HG02943 (cell line): Measurements from ENCODE around the gene CCS.
"Not testable (repeated sequence)": the region's sequence is repeated elsewhere in the genome, so short reads cannot be mapped to it uniquely, and the experiment has no call there.

Source experiments
- ATAC-seq: cut with Tn5 transposase; IDR thresholded peaks from one replicate; pipeline ENCODE4 v1.9.1; 2021; ENCODE audit warnings: mild to moderate bottlenecking, low read depth, moderate library complexity; ENCODE audit not compliant: unreplicated experiment

Gene CCS

DNA sequence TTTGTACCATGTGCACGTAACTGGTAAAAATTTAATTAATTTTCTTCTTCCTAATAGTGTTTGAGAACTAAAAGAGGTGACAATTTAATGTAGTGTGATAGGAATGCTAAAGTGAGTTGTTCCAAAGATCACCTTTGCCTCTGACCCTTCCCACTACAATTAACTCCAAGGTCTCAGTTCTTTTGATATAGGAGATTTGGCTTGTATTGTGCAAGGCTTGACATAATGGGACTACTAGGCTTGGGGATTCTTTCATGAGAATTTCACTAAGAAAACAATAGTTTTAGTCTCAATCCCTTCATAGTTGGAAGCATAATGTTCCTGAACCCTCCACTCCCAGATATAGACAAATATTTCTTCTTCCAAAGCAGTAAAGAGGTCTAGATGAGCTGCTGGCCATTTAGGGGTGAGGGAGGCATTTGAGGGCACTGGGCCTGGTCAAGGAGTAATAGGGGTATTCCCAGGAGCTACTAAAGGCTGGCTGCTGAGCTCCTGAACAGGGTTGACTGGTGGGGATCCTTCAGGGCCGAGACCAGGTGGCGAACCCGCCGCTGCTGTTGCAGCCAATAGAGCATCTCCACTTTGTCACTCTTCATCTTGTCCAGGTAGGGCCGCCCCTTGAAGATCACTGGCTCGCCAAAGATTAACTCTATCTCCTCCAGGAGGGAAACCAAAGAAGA lies 2.8 kb upstream of the CCS start:
- no peak for ATAC-seq

DNA sequence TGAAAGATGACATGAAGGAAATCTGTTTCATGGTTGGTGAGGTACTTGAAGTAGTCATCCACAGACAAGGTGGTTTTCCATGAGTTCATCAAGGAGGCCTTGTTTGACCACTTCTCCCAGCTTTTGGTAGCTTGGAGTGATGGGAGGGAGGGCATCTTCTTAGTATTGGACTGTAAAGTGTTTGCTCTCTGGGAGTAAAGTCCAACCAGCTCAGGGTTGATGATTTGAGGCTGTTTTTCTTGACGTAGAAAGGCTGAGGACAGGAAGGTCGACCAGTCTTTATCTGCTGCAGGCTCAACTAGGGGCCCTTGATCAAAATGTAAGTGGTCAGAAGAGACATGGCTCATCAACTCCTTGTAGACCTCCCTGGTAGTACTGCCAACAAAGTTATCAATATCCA lies 1.8 kb upstream of the CCS start:
- no peak for ATAC-seq

DNA sequence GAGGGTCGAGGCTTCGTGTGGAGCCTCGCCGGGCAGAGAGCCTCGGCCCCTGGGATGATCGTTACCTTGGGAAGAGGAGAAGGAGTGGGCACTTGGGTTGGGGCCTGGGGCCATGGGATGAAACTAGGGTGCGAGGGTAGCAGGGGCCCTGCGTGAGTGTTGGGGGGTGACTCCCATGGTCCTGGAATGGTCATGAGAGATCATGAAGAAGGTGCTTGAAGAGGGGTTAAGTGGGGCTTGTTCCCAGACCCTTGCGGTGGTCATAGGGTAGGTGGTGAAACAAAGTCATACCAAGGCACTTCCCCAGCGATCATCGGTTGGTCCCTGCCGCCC lies 284 bp downstream of the CCS start:
- ATAC-seq, result no peak

DNA sequence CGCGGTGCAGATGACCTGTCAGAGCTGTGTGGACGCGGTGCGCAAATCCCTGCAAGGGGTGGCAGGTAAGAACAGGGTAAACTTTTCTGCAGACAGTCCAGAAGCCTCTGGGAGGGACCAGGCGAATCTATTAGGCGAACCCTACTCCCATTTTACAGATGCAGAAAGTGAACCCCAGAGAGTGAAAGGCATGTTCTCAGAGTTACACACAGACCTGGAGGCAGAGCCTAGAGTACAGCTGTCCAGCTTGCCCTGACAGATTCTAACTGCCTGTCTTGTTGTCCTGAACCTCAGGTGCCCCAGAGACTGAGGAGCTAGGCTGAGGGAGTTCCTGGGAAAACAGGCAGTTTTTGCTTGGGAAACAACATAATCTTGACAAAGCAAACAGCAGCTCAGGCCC lies 665 bp downstream of the CCS start:
- no peak for ATAC-seq

DNA sequence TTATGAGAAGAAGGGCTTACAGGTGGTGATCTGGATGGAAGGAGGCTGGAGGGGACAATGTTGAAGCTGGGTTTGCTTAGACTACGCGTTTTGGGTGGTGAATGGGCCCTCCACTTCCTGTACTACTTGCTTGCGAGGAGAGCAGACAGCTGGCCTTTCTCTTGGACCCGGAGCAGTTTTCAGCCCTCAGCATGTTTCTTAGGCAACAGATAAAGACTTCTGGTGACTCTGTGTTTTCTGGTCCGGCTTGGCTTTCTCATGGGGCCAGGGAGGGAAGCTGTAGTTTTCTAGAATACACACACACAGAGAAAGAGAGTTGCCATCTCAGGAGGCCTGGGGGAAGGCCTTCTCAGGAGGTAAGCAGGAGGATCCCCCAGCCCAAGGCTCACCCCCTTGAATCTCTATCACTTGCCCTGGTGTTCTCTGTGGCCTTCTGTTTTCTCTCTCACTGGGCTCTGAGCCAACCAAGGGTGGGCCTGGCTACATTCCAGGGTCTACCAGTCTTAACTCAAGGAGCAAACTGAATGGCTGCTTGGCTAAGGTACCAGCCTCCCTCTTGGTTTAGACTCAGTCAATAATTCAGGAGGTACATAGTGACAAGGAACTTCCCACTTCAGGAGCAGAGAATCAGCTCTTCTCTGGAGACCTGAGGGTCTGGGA lies 2.4 kb downstream of the CCS start:
- no peak for ATAC-seq

DNA sequence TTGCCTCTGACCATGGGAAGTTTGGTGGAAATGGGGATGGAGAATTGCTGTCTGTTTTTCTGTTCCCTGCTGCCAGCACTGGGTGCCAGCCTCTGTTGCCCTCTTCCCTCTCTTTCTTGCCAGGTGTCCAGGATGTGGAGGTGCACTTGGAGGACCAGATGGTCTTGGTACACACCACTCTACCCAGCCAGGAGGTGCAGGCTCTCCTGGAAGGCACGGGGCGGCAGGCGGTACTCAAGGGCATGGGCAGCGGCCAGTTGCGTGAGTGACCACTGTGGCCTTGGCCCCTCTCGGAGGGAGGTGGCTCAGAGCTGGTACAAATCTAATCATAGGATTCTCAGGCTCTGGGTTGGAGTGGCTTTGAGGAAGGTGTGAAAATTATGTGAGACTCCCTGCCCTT lies 6.0 kb downstream of the CCS start:
- no peak for ATAC-seq

DNA sequence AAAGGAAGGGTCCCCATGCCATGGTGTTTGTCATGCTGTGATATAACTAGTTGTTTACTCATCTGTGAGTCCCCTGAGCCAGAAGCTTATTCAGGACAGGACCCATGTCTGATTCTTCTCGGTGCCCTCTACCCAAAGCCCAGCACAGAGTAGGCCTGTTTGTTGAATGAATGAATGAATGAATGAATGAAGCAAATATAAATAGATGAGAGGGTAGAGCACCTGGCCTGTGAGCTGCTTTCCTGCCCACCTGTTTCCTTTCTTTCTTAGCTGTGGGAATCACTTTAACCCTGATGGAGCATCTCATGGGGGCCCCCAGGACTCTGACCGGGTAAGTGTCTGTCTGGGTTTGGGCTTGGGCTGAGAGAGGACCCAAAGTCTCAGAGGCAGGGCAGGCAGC lies 7.2 kb downstream of the CCS start:
- no peak for ATAC-seq

DNA sequence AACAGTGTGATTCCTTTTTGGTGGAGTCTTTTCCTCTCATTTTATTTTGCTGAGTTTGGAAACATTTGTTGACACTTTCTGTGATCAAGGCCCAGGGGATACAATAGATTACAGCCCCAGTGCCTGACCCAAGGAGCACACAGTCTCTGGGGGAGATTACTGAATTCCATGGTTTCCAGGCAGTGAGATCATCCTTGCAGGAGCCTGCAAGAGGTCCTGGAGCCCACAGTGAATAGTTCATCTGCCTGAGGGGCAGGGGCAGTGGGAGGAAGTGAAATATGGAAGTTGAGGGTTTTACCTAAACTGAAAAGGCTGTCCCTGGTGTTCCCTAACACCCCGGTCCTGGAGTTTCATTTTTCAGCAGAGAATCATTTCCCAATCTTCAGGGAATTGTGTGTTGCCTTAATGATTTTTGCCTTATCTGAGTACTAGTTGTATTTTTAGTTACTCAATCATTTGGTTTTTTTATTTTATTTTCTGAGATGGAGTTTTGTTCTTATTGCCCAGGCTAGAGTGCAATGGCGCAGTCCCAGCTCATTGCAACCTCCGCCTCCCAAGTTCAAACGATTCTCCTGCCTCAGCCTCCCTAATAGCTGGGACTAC lies 7.7 kb downstream of the CCS start:
- ATAC-seq, result no peak

DNA sequence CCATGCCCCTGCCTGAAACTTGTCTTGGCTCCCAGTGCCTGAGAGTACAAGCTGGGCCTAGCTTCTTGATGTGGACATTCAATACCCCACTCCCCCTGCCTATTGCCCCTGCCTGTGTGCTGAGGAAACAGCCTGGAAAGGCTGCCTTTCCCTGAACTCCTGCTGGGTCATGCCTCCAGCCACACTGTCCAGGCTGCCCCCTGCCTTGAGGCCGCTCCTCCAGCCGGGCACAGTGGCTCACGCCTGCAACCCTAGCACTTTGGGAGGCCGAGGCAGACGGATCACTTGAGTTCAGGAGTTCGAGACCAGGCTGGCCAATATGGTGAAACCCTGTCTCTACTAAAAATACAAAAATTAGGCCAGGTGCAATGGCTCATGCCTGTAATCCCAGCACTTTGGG lies 10.1 kb downstream of the CCS start:
- ATAC-seq, result no peak

DNA sequence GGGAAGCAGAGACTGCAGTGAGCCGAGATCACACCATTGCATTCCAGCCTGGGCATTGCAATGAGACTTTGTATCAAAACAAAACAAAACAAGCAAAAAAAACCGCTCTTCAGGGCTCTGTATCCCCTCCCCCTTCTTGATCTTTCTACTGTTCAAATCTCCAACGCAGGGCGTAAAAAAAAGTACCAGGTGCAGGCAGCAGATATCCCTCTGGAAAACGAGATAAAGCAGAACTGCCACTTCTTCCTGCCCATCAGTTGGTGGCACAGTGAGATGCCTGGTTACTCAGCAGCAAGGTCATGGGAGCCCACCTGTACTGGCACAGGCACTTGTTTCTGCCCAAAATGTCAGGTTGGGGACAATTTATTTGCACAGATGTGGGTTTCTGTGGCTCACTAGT lies 11.2 kb downstream of the CCS start:
- no peak for ATAC-seq

DNA sequence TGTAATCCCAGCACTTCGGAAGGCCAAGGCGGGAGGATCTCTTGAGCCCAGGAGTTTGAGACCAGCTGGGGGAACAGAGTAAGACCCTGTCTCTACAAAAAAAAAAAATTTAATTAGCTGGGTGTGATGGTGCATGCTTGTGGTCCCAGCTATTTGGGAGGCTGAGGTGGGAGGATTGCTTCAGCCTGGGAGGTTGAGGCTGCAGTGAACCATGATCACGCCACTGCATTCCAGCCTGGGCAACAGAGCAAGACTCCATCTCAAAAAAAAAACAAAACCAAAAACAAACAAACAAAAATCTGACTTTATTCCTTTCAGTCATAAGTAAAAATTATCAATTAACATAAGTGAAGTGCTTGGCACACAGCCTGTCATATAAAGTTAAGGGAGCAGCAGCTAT lies 13.6 kb downstream of the CCS start:
- not testable (repeated sequence) for ATAC-seq

DNA sequence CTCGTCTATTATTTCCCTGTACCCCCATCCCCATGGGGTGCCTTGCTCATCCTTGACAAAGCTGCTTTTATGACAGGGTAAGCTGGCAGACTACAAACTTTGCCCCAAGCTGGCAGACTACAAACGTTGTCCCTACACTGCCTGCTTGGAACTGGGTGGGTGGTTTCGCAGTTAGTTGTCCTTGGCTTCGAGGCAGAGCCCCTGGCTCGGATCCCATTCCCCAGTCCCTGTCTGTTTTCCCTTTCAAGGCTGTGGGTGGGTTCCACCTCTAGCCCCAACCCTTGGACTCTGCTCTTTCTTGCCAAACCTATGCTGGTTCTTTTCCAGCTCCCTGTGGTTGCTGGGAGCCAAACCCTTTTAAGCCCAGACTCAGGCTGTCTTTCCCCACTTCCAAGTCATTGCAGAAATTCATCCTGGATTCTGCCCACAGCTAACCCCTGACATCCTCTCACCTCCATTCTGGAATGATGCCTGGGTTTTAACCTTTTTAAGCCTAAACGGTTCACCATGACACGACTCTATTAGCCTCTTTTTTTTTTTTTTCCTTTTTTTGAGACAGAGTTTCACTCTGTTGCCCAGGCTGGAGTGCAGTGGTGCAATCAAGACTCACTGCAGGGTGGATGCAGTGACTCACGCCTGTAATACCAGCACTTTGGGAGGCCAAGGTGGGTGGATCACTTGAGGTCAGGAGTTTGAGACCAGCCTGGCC lies 14.3 kb downstream of the CCS start:
- ATAC-seq, result no peak

DNA sequence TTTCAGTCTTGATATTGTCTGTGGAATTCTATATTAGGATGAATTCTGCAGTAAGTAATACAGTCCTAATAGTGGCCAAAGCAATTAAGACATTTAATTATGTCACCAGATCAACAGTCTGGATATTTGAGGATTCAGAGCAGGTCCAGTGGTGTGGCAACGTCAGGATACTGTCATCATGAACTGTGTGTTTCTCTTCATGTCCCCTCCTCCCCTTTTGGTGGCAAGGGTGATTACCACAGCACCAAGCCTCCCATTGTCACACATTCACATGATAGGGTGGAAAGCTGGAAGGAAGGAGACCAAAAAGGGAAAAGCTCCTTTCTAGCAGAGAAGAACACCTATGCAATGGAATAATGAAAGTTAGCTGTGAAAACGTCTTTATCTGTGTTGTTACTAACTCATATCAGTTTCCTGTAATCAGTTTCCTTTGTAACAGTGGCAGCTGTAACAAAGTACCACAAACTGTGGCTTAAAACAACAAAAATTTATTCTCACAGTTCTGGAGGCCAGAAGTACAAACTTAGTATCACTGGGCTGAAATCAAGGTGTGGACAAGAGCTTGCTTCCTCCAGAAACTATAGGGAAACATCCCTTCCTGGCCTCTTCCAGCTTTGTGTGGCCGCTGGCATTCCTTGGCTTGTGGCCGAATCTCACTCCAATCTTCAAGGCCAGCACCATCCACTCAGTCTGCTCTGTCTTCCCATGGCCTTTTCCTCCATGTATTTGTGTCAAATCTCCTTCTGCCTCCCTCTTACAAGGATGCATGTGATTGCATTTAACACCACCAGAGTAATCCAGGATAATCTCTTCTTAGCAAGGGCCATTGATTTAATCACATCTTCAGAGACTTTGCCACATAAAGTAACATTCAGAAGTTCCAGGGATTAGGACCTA lies 17.0 kb downstream of the CCS start:
- ATAC-seq, result no peak

DNA sequence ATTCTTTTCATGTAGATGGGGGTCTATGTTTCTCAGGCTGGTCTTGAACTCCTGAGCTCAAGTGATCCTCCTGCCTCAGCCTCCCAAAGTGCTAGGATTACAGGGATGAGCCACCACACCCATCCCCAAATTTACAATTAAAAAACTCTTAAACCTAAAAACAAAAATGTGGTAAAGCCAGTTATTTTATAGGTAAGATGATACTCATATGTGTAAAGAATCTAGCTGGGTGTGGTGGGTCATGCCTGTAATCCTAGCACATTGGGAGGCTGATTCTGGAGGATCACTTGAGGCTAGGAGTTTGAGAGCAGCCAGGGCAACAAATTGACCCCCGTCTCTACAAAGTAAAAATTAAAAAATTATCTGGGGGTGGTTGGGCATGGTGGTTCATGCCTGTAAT lies 19.5 kb downstream of the CCS start:
- ATAC-seq, result no peak

DNA sequence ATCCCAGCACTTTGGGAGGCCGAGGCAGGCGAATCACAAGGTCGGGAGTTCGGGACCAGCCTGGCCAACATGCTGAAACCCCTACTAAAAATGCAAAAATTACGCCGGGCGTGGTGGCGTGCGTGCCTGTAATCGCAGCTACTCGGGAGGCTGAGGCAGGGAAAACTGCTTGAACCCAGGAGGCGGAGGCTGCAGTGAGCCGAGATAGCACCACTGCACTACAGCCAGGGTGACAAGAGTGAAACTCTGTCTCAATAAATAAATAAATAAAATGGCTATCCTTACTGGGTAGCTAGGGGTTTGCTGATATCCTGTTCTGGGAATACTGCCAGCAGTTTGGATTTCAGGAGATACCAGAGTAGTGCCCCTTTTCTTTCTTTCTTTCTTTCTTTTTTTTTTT lies 21.1 kb downstream of the CCS start:
- ATAC-seq, result no peak

DNA sequence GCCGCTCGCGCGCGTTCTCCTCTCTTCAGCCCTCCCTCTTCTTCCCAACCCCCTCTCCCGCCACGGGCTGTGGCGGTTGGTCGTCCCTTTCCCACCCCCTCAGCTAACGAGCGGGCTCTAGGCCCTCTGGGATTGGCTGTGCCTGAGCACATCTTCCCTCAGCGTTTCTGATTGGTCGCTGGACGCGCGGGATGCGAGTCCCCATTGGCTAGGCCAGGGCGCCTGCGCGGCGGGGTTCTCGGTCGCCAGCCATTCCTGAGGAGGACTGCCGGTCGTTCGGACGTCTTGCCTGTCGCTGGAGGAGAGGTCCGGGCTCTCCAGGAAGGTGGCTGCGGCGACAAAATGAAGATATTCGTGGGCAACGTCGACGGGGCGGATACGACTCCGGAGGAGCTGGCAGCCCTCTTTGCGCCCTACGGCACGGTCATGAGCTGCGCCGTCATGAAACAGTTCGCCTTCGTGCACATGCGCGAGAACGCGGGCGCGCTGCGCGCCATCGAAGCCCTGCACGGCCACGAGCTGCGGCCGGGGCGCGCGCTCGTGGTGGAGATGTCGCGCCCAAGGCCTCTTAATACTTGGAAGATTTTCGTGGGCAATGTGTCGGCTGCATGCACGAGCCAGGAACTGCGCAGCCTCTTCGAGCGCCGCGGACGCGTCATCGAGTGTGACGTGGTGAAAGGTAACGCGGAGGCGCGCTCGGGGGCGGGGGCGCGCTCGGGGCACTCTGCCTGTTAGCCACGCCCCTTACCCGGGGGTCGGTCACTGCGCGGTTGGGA lies 23.6 kb downstream of the CCS start, which contains the start of gene RBM14:
Gene RBM14, plus strand, starts transcription at position 252 of the 776 bp plus-strand sequence. Its CDS starts 91 bp downstream, at position 343.
- ATAC-seq, result peak; percentile 84

DNA sequence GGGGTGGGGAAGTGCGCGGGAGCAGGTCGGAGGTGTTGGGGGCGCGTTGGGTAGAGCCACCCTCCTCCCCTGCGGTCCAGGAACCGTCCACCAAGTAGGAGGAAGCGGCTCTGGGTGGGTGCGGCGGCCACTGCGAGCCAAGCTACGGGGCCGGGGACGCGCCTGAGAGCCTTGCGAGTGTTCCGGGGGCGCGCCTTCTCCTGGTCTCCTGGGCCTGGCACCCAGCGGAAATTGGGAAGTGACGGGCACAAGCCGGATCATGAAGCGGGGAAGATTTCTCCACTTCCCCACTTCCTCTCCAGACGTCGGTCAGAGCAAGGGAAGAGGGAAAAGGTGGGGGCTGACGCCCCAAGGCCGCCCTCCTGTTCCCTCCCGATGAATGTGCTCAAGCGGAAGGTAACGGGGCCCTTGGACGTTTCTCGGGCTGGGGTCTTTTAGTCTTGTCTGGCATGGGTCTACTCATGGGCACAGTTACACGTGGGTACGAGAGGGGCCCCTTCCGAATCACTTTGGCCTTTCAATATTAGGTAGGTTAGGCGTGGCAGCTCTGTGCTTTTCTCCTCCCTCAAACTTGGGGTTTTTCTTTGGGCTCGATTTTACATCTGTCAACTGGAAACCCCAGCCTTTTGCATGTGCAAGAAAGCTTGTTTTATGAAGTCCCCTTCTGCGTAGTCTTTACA lies 24.3 kb downstream of the CCS start:
- peak; percentile 10 for ATAC-seq

DNA sequence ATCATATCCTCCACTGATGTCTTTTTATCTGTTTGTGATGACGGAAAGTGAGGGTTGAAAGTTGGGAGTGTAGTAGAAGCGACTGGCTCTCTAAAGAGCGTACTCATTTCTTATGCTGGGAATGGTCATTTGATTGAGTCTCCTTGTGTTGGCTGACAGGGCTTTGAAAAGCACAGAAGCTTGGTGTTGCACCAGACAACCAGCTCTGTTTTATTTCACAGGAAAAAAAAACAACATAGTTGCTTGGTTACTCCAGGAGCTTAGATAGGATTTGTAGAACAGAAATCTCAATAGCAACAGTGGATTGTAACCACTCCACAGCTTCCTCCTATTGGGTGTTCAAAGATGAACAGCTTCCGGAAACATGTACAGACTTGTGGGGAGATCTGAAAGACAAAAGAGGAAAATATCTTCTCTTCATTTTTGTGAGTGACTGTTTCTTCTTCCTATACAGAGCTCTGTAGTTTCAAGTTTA lies 26.1 kb downstream of the CCS start:
- no peak for ATAC-seq

DNA sequence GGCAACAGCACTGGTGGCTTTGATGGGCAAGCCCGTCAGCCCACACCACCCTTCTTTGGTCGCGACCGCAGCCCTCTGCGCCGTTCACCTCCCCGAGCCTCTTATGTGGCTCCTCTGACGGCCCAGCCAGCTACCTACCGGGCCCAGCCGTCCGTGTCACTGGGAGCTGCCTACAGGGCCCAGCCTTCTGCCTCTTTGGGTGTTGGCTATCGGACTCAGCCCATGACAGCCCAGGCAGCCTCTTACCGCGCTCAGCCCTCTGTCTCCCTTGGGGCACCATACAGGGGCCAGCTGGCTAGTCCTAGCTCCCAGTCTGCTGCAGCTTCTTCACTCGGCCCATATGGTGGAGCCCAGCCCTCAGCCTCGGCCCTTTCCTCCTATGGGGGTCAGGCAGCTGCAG lies 31.5 kb downstream of the CCS start:
- ATAC-seq, result no peak
